Neural cell (in vitro differentiated cells): ENCODE measurements around the gene TET2. TPM values are rescaled to one million over a fixed set of nuclear protein-coding genes. Genes with fewer than 3 reads are reported as not detected.

Source experiments
- H2AFZ ChIP-seq: fragments of 200-600, 300-800 bp; sonication (generic), shearing (Covaris generic); 2 replicates; pipeline ENCODE4 v1.6.0; 2014; ENCODE audit warnings: low read depth, mild to moderate bottlenecking, antibody characterized with exemption, low read length, moderate library complexity
- H3F3A ChIP-seq: fragments of 200-600 bp; shearing (Covaris generic); 2 replicates; pipeline ENCODE4 v1.6.1; 2016; ENCODE audit warnings: mild to moderate bottlenecking, moderate library complexity, mixed read lengths, antibody characterized with exemption, low read length; ENCODE audit not compliant: insufficient read depth, poor library complexity, severe bottlenecking
- H3K27ac ChIP-seq: fragments of 200-600, 300-800 bp; sonication (generic), shearing (Covaris generic); 2 replicates; pipeline ENCODE4 v1.5.1; 2014; ENCODE audit warnings: mild to moderate bottlenecking, low read length, moderate library complexity
- H3K27me3 ChIP-seq: fragments of 300-800, 200-600 bp; sonication (generic), shearing (Covaris generic); 2 replicates; pipeline ENCODE4 v1.6.0; 2014; ENCODE audit warnings: mild to moderate bottlenecking, low read depth, low read length, moderate library complexity; ENCODE audit not compliant: insufficient read depth
- H3K36me3 ChIP-seq: fragments of 300-800, 200-600 bp; sonication (generic), shearing (Covaris generic); 2 replicates; pipeline ENCODE4 v1.5.1; 2014; ENCODE audit warnings: mild to moderate bottlenecking, antibody characterized with exemption, low read length, moderate library complexity; ENCODE audit not compliant: insufficient read depth
- H3K4me2 ChIP-seq: fragments of 300-800, 200-600 bp; sonication (generic), shearing (Covaris generic); 2 replicates; pipeline ENCODE4 v1.6.0; 2014; ENCODE audit warnings: mild to moderate bottlenecking, low read length
- H3K4me3 ChIP-seq: fragments of 300-800, 200-600 bp; sonication (generic), shearing (Covaris generic); 2 replicates; pipeline ENCODE4 v1.5.1; 2014; ENCODE audit warnings: mild to moderate bottlenecking, low read length, moderate library complexity
- H3K79me2 ChIP-seq: fragments of 200-600 bp; shearing (Covaris generic); replicated peaks from 2 replicates; pipeline ENCODE4 v1.6.0; 2014; ENCODE audit warnings: mild to moderate bottlenecking, low read length, moderate library complexity; ENCODE audit not compliant: insufficient read depth
- H3K9ac ChIP-seq: fragments of 300-800, 200-600 bp; sonication (generic), shearing (Covaris generic); 2 replicates; pipeline ENCODE4 v1.6.1; 2016; ENCODE audit warnings: mild to moderate bottlenecking, low read length, mixed read lengths
- H3K9me2 ChIP-seq: fragments of 200-600 bp; shearing (Covaris generic); 2 replicates; pipeline ENCODE4 v1.6.1; 2016; ENCODE audit warnings: mild to moderate bottlenecking, low read length, mixed read lengths; ENCODE audit not compliant: insufficient read depth
- H3K9me3 ChIP-seq: fragments of 200-600, 300-800 bp; sonication (generic), shearing (Covaris generic); 2 replicates; pipeline ENCODE4 v1.6.1; 2016; ENCODE audit warnings: mild to moderate bottlenecking, mixed run types, low read length, moderate library complexity, mixed read lengths
- H4K20me1 ChIP-seq: fragments of 200-600 bp; shearing (Covaris generic); 2 replicates; pipeline ENCODE4 v1.6.1; 2016; ENCODE audit warnings: mild to moderate bottlenecking, mixed run types; ENCODE audit not compliant: insufficient read depth
- CTCF ChIP-seq: fragments of 450-650 bp; IDR thresholded peaks from 2 replicates; pipeline ENCODE4 v1.5.1; 2014; ENCODE audit warnings: antibody characterized with exemption, mild to moderate bottlenecking, moderate library complexity; ENCODE audit not compliant: poor library complexity, severe bottlenecking
- EP300 ChIP-seq: fragments of 450-650 bp; conservative IDR thresholded peaks from 2 replicates; pipeline ENCODE4 v1.6.1; 2014; ENCODE audit warnings: antibody characterized with exemption, mild to moderate bottlenecking, moderate library complexity; ENCODE audit not compliant: poor library complexity, severe bottlenecking
- EZH2 ChIP-seq: fragments of 200-600, 300-800 bp; shearing (Covaris generic), sonication (generic); IDR thresholded peaks from 2 replicates; pipeline ENCODE4 v1.6.1; 2014; ENCODE audit warnings: antibody characterized with exemption, low read length, borderline replicate concordance, mild to moderate bottlenecking; ENCODE audit not compliant: insufficient read depth, poor library complexity, severe bottlenecking
- MXI1 ChIP-seq: fragments of 450-650 bp; conservative IDR thresholded peaks from 2 replicates; pipeline ENCODE4 v1.6.1; 2014; ENCODE audit warnings: antibody characterized with exemption, mild to moderate bottlenecking; ENCODE audit not compliant: poor library complexity, severe bottlenecking
- POLR2AphosphoS5 ChIP-seq: IDR thresholded peaks from 2 replicates; pipeline ENCODE4 v1.6.1; 2012
- RAD21 ChIP-seq: fragments of 450-650 bp; conservative IDR thresholded peaks from 2 replicates; pipeline ENCODE4 v1.6.1; 2014; ENCODE audit warnings: antibody characterized with exemption, mild to moderate bottlenecking, moderate library complexity
- REST ChIP-seq: IDR thresholded peaks from 2 replicates; pipeline ENCODE4 v1.6.1; 2012; ENCODE audit warnings: borderline replicate concordance
- SMC3 ChIP-seq: fragments of 450-650 bp; conservative IDR thresholded peaks from 2 replicates; pipeline ENCODE4 v1.6.1; 2014; ENCODE audit warnings: antibody characterized with exemption, mild to moderate bottlenecking, moderate library complexity; ENCODE audit not compliant: poor library complexity
- TAF1 ChIP-seq: IDR thresholded peaks from 2 replicates; pipeline ENCODE4 v1.6.1; 2012; ENCODE audit warnings: low read depth
- polyA plus RNA-seq: library from polyadenylated mRNA; depleted of rRNA; stranded (reverse); fragments of >200 nt; gene quantifications from 2 replicates; pipeline ENCODE4 v1.2.3, GENCODE V29; 2014

TET2 gene
- polyA plus RNA-seq, 1 donor from 2014 or later, result 27.1 TPM

- no peak for TF ChIP-seq RAD21
- H3K27me3 ChIP-seq, result no peaks in the 10 kb centered on the region
- no peaks in the 10 kb centered on the region for H4K20me1 ChIP-seq
- H3K36me3 ChIP-seq, result no peaks in the 10 kb centered on the region
- H3K9ac ChIP-seq, result no peak overlapping the region
- no peak overlapping the region for H3K27ac ChIP-seq
- H3K79me2 ChIP-seq, result no peaks in the 10 kb centered on the region
- H3K4me2 ChIP-seq, result no peak overlapping the region
- no peak overlapping the region for H2AFZ ChIP-seq
- no peaks in the 10 kb centered on the region for H3F3A ChIP-seq
- no peaks in the 10 kb centered on the region for H3K9me2 ChIP-seq
- no peak overlapping the region for H3K4me3 ChIP-seq
- no peaks in the 10 kb centered on the region for H3K9me3 ChIP-seq
These were observed 17.2 kb upstream of the TET2 start for GRCh38 chr4:105129286-105130040.

GRCh38 chr4:105130945-105131344 lies 15.7 kb upstream of the TET2 start:
- Histone ChIP-seq H3K4me2 (no peak overlapping the region), H3K79me2 (no peaks in the 10 kb centered on the region), H3K27me3 (no peaks in the 10 kb centered on the region), H3F3A (no peaks in the 10 kb centered on the region), H3K27ac (no peak overlapping the region), H3K9me2 (no peaks in the 10 kb centered on the region), H4K20me1 (no peaks in the 10 kb centered on the region), H3K36me3 (no peaks in the 10 kb centered on the region), H3K4me3 (no peak overlapping the region), H3K9ac (no peak overlapping the region), H3K9me3 (no peaks in the 10 kb centered on the region), H2AFZ (no peak overlapping the region)
- TF ChIP-seq MXI1 (no peak), REST (no peak), RAD21 (no peak), POLR2AphosphoS5 (no peak), EZH2 (no peak), EP300 (no peak), TAF1 (no peak), SMC3 (no peak), CTCF (no peak)

- Histone ChIP-seq H3F3A (no peaks in the 10 kb centered on the region), H3K79me2 (no peaks in the 10 kb centered on the region), H3K36me3 (no peaks in the 10 kb centered on the region), H3K27ac (no peak overlapping the region), H3K4me3 (no peak overlapping the region), H3K9me2 (no peaks in the 10 kb centered on the region), H3K9ac (no peak overlapping the region), H4K20me1 (no peaks in the 10 kb centered on the region), H3K27me3 (no peaks in the 10 kb centered on the region), H3K9me3 (no peaks in the 10 kb centered on the region), H2AFZ (no peak overlapping the region), H3K4me2 (no peak overlapping the region)
- TF ChIP-seq CTCF, result no peak
- no peak for TF ChIP-seq MXI1
- TF ChIP-seq REST, result no peak
- no peak for TF ChIP-seq TAF1
- TF ChIP-seq EP300, result no peak
- no peak for TF ChIP-seq RAD21
- no peak for TF ChIP-seq POLR2AphosphoS5
- no peak for TF ChIP-seq SMC3
- no peak for TF ChIP-seq EZH2
These were observed 12.7 kb upstream of the TET2 start for GRCh38 chr4:105133976-105134375.
